ENCODE data around the gene HM13. TPM values are rescaled to one million over a fixed set of nuclear protein-coding genes. Genes with fewer than 3 reads are reported as not detected.

The HM13 gene
- total and polyA plus RNA-seq, 2 donors (not counting 3 experiments of a cell fraction or from before 2014, with no cell fraction given) = 211 to 218 TPM

DNA sequence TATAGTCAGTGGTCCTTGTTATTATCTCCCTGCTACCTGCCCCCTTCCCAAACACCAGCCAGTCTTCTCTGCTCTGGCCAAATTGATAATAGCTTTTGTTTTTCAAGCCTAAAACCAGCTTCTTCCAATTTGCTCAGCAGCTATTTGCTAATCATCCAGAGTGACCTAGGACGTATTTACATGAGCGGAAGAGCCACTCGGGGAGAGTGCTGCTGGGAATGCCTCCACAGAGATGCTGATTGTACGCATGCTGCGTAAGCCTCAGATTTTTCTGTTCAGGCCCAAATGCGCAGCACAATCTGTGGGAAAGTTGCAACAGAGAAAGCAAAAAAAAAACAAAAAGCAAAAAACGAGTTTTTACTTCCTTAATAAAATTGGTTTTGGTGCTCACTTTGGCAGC lies 66.5 kb downstream of the HM13 start:
- no peak for FAIRE-seq
- BruUV-seq (replicated peaks) = no TSS peak

DNA sequence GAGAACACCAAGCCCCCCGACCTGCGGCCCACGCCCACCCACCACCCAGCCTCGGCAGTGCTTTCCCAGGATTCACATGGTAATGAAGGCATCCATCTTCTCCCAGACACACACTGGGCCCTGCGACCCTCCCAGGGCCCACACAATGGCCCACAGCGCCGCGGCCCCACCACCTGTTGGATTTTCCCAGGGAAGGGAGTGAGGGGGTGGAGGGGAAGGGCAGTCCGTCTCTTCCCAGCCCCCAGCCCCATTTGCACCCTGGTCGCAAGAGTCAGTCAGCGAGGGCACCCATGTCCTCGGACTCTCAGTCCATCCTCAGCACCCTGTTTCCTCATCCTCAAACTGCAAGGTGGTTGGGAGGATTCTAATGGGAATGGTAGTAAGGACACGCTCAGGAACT lies 67.1 kb downstream of the HM13 start:
- TF ChIP-seq GATA2 (IDR thresholded peaks at IDR 0.05; ENCODE audit: insufficient read depth, insufficient read length, low read depth, low read length) = no peak
- TF ChIP-seq, protein P1, sequence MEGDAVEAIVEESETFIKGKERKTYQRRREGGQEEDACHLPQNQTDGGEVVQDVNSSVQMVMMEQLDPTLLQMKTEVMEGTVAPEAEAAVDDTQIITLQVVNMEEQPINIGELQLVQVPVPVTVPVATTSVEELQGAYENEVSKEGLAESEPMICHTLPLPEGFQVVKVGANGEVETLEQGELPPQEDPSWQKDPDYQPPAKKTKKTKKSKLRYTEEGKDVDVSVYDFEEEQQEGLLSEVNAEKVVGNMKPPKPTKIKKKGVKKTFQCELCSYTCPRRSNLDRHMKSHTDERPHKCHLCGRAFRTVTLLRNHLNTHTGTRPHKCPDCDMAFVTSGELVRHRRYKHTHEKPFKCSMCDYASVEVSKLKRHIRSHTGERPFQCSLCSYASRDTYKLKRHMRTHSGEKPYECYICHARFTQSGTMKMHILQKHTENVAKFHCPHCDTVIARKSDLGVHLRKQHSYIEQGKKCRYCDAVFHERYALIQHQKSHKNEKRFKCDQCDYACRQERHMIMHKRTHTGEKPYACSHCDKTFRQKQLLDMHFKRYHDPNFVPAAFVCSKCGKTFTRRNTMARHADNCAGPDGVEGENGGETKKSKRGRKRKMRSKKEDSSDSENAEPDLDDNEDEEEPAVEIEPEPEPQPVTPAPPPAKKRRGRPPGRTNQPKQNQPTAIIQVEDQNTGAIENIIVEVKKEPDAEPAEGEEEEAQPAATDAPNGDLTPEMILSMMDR (IDR thresholded peaks at IDR 0.05; ENCODE audit: extremely low read depth in 1 of 2, insufficient read depth in 1 of 2, low read depth in 1 of 2, low read length in 2 of 2) = no peak
- TF ChIP-seq JUN (IDR thresholded peaks at IDR 0.05; ENCODE audit: borderline replicate concordance, insufficient read depth, insufficient read length, low read depth) = no peak
- TF ChIP-seq POLR2A (IDR thresholded peaks at IDR 0.05; ENCODE audit: low read depth, low read length) = no peak
- no peak for TF ChIP-seq MYC (IDR thresholded peaks at IDR 0.05; ENCODE audit: low read depth, low read length)
- TF ChIP-seq FOS (IDR thresholded peaks at IDR 0.05; ENCODE audit: borderline replicate concordance, insufficient read depth, low read length) = no peak
- TF ChIP-seq, protein P2, sequence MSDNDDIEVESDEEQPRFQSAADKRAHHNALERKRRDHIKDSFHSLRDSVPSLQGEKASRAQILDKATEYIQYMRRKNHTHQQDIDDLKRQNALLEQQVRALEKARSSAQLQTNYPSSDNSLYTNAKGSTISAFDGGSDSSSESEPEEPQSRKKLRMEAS (IDR thresholded peaks at IDR 0.05; ENCODE audit: insufficient read depth, insufficient read length) = no peak
- no peak for TF ChIP-seq EZH2 (IDR thresholded peaks at IDR 0.05; ENCODE audit: borderline replicate concordance, low read depth, low read length, severe bottlenecking)
- no peak for TF ChIP-seq POLR2AphosphoS5 (IDR thresholded peaks at IDR 0.05; ENCODE audit: insufficient read depth, low read depth, low read length)
- DNase-seq (ENCODE audit: low read depth, low spot score) (no peak), FAIRE-seq (no peak)
- intact Hi-C loops (cut with micrococcal nuclease) (no loop called here), dilution Hi-C loops (cut with MboI; ENCODE audit: extremely low pct_ligation_motif_present, low sequenced_read_pairs) (no loop called here)
- no peaks in the 10 kb centered on the region for H3K9me1 ChIP-seq (replicated peaks; ENCODE audit: control insufficient read depth, extremely low read depth, insufficient read depth, low read length)
- H3K9me3 ChIP-seq (replicated peaks; ENCODE audit: control insufficient read depth, insufficient read depth, low read length) = no peaks in the 10 kb centered on the region
- no peak overlapping the region for H2AFZ ChIP-seq (ENCODE audit: low read depth, low read length)
- BruUV-seq (replicated peaks) = no TSS peak
- H3K4me1 ChIP-seq (ENCODE audit: control insufficient read depth, extremely low read depth, insufficient read depth, low read length) = no peaks in the 10 kb centered on the region
- CTCF ChIA-PET = no interaction called here
- no peak overlapping the region for H3K27ac ChIP-seq (ENCODE audit: insufficient read depth, low read depth, low read length)
- POLR2A ChIA-PET = no interaction called here
- H3K79me2 ChIP-seq (ENCODE audit: control insufficient read depth, insufficient read depth, low read length) = no peaks in the 10 kb centered on the region
- no peaks in the 10 kb centered on the region for H3K36me3 ChIP-seq (ENCODE audit: control insufficient read depth in 2 of 2, extremely low read depth in 1 of 2, insufficient read depth in 2 of 2, low read length in 2 of 2)
- no peak overlapping the region for H3K4me3 ChIP-seq (replicated peaks in 1 of 3; ENCODE audit: insufficient read depth in 1 of 3, low read depth in 1 of 3, low read length in 3 of 3)
- H3K4me2 ChIP-seq (ENCODE audit: insufficient read depth, low read length) = no peak overlapping the region
- H3K27me3 ChIP-seq (ENCODE audit: control insufficient read depth in 2 of 2, insufficient read depth in 2 of 2, low read length in 2 of 2) = no peaks in the 10 kb centered on the region
- no peaks in the 10 kb centered on the region for H4K20me1 ChIP-seq (replicated peaks; ENCODE audit: control insufficient read depth, extremely low read depth, insufficient read depth, low read length)
- H3K9ac ChIP-seq (replicated peaks; ENCODE audit: extremely low read depth, insufficient read depth, low read length) = no peak overlapping the region

More for the DNA sequence above, 66.5 kb downstream of the HM13 start:
- H3K4me2 ChIP-seq (ENCODE audit: insufficient read depth, low read length) = no peak overlapping the region
- H3K36me3 ChIP-seq (ENCODE audit: control insufficient read depth in 2 of 2, extremely low read depth in 1 of 2, insufficient read depth in 2 of 2, low read length in 2 of 2) = no peaks in the 10 kb centered on the region
- H2AFZ ChIP-seq (ENCODE audit: low read depth, low read length) = no peak overlapping the region
- no peak overlapping the region for H3K4me3 ChIP-seq (replicated peaks in 1 of 3; ENCODE audit: insufficient read depth in 1 of 3, low read depth in 1 of 3, low read length in 3 of 3)
- no peaks in the 10 kb centered on the region for H3K79me2 ChIP-seq (ENCODE audit: control insufficient read depth, insufficient read depth, low read length)
- no peaks in the 10 kb centered on the region for H3K9me1 ChIP-seq (replicated peaks; ENCODE audit: control insufficient read depth, extremely low read depth, insufficient read depth, low read length)
- no peak overlapping the region for H3K9ac ChIP-seq (replicated peaks; ENCODE audit: extremely low read depth, insufficient read depth, low read length)
- DNase-seq (ENCODE audit: low read depth, low spot score) = no peak
- ChIA-PET CTCF (interaction anchor here (30.9 kb wide), 1 partner anchor 28 kb away, joined by 1817 read pairs; the partner anchor contains the start of gene ID1), POLR2A (no interaction called here)
- TF ChIP-seq MYC (IDR thresholded peaks at IDR 0.05; ENCODE audit: low read depth, low read length) = no peak
- TF ChIP-seq POLR2A (IDR thresholded peaks at IDR 0.05; ENCODE audit: low read depth, low read length) = no peak
- dilution Hi-C loops (cut with MboI; ENCODE audit: extremely low pct_ligation_motif_present, low sequenced_read_pairs) = no loop called here
- no peaks in the 10 kb centered on the region for H3K4me1 ChIP-seq (ENCODE audit: control insufficient read depth, extremely low read depth, insufficient read depth, low read length)
- no peaks in the 10 kb centered on the region for H3K9me3 ChIP-seq (replicated peaks; ENCODE audit: control insufficient read depth, insufficient read depth, low read length)
- H4K20me1 ChIP-seq (replicated peaks; ENCODE audit: control insufficient read depth, extremely low read depth, insufficient read depth, low read length) = no peaks in the 10 kb centered on the region
- H3K27me3 ChIP-seq (ENCODE audit: control insufficient read depth in 2 of 2, insufficient read depth in 2 of 2, low read length in 2 of 2) = no peaks in the 10 kb centered on the region
- no peak overlapping the region for H3K27ac ChIP-seq (ENCODE audit: insufficient read depth, low read depth, low read length)
- intact Hi-C loops (cut with micrococcal nuclease) = no loop called here

Data from endothelial cell of umbilical vein (primary cell).